ENCODE measurements around the gene TRIM8.

DNA sequence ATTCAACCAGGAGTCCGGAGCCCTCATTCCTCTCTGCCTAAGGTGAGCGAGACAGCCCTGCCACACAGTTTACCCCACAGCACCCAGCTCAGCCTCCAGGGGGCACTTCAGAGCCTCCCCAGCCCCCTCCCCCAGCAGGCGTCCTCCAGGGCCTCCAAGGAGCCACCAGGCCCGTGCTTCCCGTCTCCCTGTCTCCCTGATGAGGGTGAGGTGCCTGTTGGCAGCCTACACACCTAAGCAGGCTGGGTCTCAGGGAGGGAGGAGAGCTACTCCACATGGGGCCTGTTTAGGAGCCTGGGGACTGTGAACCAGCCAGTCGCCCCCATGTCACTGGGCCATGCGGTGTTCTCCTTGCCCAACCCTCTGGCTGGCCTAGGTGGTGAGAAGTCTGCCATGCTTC lies 28.9 kb upstream of the TRIM8 start:
- TF ChIP-seq, protein P1, sequence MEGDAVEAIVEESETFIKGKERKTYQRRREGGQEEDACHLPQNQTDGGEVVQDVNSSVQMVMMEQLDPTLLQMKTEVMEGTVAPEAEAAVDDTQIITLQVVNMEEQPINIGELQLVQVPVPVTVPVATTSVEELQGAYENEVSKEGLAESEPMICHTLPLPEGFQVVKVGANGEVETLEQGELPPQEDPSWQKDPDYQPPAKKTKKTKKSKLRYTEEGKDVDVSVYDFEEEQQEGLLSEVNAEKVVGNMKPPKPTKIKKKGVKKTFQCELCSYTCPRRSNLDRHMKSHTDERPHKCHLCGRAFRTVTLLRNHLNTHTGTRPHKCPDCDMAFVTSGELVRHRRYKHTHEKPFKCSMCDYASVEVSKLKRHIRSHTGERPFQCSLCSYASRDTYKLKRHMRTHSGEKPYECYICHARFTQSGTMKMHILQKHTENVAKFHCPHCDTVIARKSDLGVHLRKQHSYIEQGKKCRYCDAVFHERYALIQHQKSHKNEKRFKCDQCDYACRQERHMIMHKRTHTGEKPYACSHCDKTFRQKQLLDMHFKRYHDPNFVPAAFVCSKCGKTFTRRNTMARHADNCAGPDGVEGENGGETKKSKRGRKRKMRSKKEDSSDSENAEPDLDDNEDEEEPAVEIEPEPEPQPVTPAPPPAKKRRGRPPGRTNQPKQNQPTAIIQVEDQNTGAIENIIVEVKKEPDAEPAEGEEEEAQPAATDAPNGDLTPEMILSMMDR (IDR thresholded peaks at IDR 0.05), result no peak
- no peak for TF ChIP-seq POLR2A (IDR thresholded peaks at IDR 0.05)
